Heart right ventricle (tissue), 16 donors: ENCODE data around the gene CAPZB. TPM values are rescaled to one million over a fixed set of nuclear protein-coding genes. Genes with fewer than 3 reads are reported as not detected.

Experiments used
- ATAC-seq, 8 donors: fragments of 200-7000 bp; cut with Tn5 transposase; one replicate each; pipeline ENCODE4 v1.9.1; 2020; ENCODE audit warnings: mild to moderate bottlenecking in 8 of 8, moderate library complexity in 8 of 8, moderate number of reproducible peaks in 1 of 8
- DNase-seq, 2 donors: peaks; one replicate each; pipeline ENCODE4 v3.0.0-alpha.2; 2020
- H3K27ac ChIP-seq, 10 donors: fragments of 200-600 bp; sonication (generic) in 2 of 10; one replicate each; pipeline versions ENCODE4 v1.5.0 to v1.8.0; 2020 to 2022; ENCODE audit warnings: mild to moderate bottlenecking in 3 of 10
- H3K27me3 ChIP-seq, 7 donors: fragments of 200-600 bp; one replicate each; pipeline ENCODE4 v1.8.0; 2021 to 2022; ENCODE audit warnings: mild to moderate bottlenecking in 2 of 7
- H3K36me3 ChIP-seq, 9 donors: fragments of 200-600 bp; sonication (generic) in 1 of 9; one replicate each; pipeline versions ENCODE4 v1.5.0 to v1.8.0; 2020 to 2022; ENCODE audit warnings: mild to moderate bottlenecking in 2 of 9
- H3K4me1 ChIP-seq, 9 donors: fragments of 200-600 bp; sonication (generic) in 1 of 9; one replicate each; pipeline versions ENCODE4 v1.5.0 to v1.8.0; 2020 to 2022; ENCODE audit warnings: mild to moderate bottlenecking in 4 of 9
- H3K4me3 ChIP-seq, 10 donors: fragments of 200-600 bp; sonication (generic) in 2 of 10; one replicate each; pipeline versions ENCODE4 v1.5.0 to v1.8.0; 2020 to 2022; ENCODE audit warnings: mild to moderate bottlenecking in 7 of 10, moderate library complexity in 2 of 10
- H3K9me3 ChIP-seq, 11 donors: fragments of 200-600 bp in 10 of 11; sonication (generic) in 2 of 11; one replicate each; pipeline versions ENCODE4 v1.5.0 to v1.8.0; 2013 to 2022; ENCODE audit warnings: mild to moderate bottlenecking in 2 of 11, control low read depth in 1 of 11, moderate library complexity in 1 of 11
- WGBS, 2 donors: extraction: QIAGEN DNeasy Blood & Tissue Kit; methylation state at CpG; one replicate each; pipeline ENCODE4 v1.1.7; 2013; ENCODE audit warnings: inconsistent platforms in 1 of 2; 5-methylcytosine and 5-hydroxymethylcytosine counted together
- intact Hi-C, 10 donors: fragments of 100-400 bp; cut with DNase I; formaldehyde crosslinking; loops; one replicate each; pipeline versions ENCODE4 v1.11.1 to v1.14.2; 2022
- polyA plus RNA-seq, 2 donors: library from polyadenylated mRNA; stranded (reverse); fragments of 200-250 nt; gene quantifications; one replicate each; pipeline ENCODE4 v1.2.3, GENCODE V29; 2013
- total RNA-seq, 10 donors: library from RNA; stranded (reverse); fragmentation: NEBNext Ultra II Directional in 3 of 10; extraction: Animal tissue kit (Norgen Biotek cat#: 25700) in 3 of 10; gene quantifications; one replicate each; pipeline versions ENCODE4 v1.2.1 to v1.2.4, GENCODE V29; 2021 to 2023
- TF ChIP-seq, protein P1 (sequence below), 9 donors: fragments of 200-600 bp; sonication (generic) in 2 of 9; IDR thresholded peaks; one replicate each; pipeline versions ENCODE4 v1.5.0 to v1.8.0; 2021 to 2022; ENCODE audit warnings: antibody characterized with exemption in 9 of 9, mild to moderate bottlenecking in 5 of 9, moderate library complexity in 1 of 9
- donor health status: Arrhythmogenic right ventricular cardiomyopathy.
- donor health status: ischemic (EF 13 %, LVEDD 7.1; RV severe dilation, severe dysfunction).
- donor health status: healthy with polysubstance abuse.
- donor health status: DM: no; HTN: yes; CAD: no.
- donor health status: DM: no; HTN: no; CAD: no.
- donor health status: ischemic (EF 25% LVEDD 6.9; RV normal size, moderate dysfunction).
- donor health status: ischemic (EF 25% LVEDD 5.7; RV mildly dilated, moderate dysfunction).
- donor health status: healthy.
- donor health status: DM: yes; HTN: yes; CAD: no.
- donor health status: Ischemic cardiomyopathy.
- donor health status: ischemic (EF 35%, LVEDD 5.7; RV mildly dilated, moderate dysfunction).
- donor health status: nonischemic (EF 11% LVEDD 7.7; RV severe dilation, severe dysfunction).
- donor health status: DM: yes; HTN: yes; CAD: no.
- donor health status: PGD.
- donor health status: ischemic (EF 29% LVEDD 5.4; RV normal size, mild dysfunction).
- donor health status: nonischemic (EF 23%, LVEDD 6.1; RV moderate dilation, normal function).

The CAPZB gene
- total and polyA plus RNA-seq, 12 donors, result 158 to 307 (median 228) TPM

DNA sequence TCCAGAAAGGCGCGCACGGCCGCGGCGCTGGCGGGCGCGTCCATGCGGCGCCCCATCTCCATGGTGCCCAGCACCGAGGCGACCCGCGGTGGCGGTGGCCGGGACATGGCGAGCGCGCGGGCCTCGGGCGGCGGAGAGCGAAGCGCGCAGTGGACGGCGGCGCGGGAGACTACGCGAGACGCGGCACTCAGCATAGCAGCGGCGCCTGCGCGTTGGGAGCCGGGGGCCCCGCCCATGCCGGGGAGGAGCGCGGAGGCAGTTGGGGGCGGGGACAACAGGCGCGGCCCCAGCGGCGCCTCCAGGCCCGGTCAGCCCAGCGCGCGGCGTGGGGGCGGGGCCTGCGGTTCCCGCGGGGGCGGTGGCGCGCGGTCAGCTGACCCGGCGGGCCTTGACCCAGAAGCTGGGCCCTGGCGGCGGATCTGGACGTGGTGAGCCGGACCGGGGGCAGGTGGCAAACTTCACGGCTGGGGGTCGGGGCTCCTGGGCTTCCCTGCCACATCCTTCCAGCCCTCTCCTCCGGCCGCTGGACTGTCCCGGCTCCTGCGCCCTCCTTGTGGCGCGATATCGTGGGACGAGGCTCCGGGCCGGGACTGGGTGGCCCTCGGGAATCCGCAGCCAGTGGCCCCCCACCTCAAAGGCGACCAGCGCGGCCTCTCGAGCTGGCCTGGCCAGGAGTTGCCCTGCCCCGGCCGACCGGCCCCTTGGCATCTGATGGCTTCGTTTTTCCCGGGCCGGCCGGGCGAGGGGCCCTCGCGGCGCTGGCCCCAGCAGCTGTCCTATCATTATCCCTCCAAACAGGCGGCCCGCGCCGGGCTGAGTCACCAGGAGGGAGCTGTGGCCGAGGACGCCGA lies 173.2 kb downstream of the CAPZB start, which contains the start of the genes AKR7A2 and SLC66A1:
Gene AKR7A2 (minus strand): TSS at position 214 of the 851 bp plus-strand sequence. CDS start 20 bp downstream, at position 194.
Gene SLC66A1 (plus strand): TSS at position 396 of the 851 bp plus-strand sequence. CDS start 5,352 bp downstream, outside the sequence.
- peaks cover 0 to 20% (median 11%) of the 10 kb centered on the region in 9 donors for H3K36me3 ChIP-seq
- H3K27me3 ChIP-seq, result no peaks in the 10 kb centered on the region
- peak within 1 kb of the TSS; percentile 65 to 93 (median 88) for H3K27ac ChIP-seq
- peak within 1 kb of the TSS; percentile 63 to 99 (median 81) for H3K4me3 ChIP-seq
- DNase-seq, result peak; percentile 91 to 95
- intact Hi-C loops, result no loop called here
- 0 to 1% methylated on average over 86 to 105 of the region's 105 CpGs for WGBS, 2 donors
- no peaks in the 10 kb centered on the region for H3K9me3 ChIP-seq
- ATAC-seq, result peak; percentile 96 to 98 (median 97)
- peaks cover 9 to 54% (median 27%) of the 10 kb centered on the region in 9 donors for H3K4me1 ChIP-seq
- TF ChIP-seq, protein P1, sequence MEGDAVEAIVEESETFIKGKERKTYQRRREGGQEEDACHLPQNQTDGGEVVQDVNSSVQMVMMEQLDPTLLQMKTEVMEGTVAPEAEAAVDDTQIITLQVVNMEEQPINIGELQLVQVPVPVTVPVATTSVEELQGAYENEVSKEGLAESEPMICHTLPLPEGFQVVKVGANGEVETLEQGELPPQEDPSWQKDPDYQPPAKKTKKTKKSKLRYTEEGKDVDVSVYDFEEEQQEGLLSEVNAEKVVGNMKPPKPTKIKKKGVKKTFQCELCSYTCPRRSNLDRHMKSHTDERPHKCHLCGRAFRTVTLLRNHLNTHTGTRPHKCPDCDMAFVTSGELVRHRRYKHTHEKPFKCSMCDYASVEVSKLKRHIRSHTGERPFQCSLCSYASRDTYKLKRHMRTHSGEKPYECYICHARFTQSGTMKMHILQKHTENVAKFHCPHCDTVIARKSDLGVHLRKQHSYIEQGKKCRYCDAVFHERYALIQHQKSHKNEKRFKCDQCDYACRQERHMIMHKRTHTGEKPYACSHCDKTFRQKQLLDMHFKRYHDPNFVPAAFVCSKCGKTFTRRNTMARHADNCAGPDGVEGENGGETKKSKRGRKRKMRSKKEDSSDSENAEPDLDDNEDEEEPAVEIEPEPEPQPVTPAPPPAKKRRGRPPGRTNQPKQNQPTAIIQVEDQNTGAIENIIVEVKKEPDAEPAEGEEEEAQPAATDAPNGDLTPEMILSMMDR (IDR thresholded peaks at IDR 0.05), result peak in 3 of 9 donors; percentile 6 to 25 (median 8)

- H3K4me1 ChIP-seq, result peaks cover 9 to 48% (median 27%) of the 10 kb centered on the region in 9 donors
- H3K27me3 ChIP-seq, result no peaks in the 10 kb centered on the region
- TF ChIP-seq, protein P1 (IDR thresholded peaks at IDR 0.05), result no peak
- no peaks in the 10 kb centered on the region for H3K9me3 ChIP-seq
- peaks cover 0 to 25% (median 11%) of the 10 kb centered on the region in 9 donors for H3K36me3 ChIP-seq
- peak in 6 of 8 donors; percentile 5 to 25 (median 17) for ATAC-seq
- no peak for DNase-seq
- peak overlapping the region in 9 of 10 donors; percentile 65 to 93 (median 87) for H3K27ac ChIP-seq
- intact Hi-C loops, result no loop called here
- WGBS, 2 donors, result 1% methylated on average over 29 of the region's 29 CpGs
- H3K4me3 ChIP-seq, result peak overlapping the region; percentile 43 to 99 (median 81)
Measured at GRCh38 chr1:19311503-19311930, 173.8 kb downstream of the CAPZB start.

DNA sequence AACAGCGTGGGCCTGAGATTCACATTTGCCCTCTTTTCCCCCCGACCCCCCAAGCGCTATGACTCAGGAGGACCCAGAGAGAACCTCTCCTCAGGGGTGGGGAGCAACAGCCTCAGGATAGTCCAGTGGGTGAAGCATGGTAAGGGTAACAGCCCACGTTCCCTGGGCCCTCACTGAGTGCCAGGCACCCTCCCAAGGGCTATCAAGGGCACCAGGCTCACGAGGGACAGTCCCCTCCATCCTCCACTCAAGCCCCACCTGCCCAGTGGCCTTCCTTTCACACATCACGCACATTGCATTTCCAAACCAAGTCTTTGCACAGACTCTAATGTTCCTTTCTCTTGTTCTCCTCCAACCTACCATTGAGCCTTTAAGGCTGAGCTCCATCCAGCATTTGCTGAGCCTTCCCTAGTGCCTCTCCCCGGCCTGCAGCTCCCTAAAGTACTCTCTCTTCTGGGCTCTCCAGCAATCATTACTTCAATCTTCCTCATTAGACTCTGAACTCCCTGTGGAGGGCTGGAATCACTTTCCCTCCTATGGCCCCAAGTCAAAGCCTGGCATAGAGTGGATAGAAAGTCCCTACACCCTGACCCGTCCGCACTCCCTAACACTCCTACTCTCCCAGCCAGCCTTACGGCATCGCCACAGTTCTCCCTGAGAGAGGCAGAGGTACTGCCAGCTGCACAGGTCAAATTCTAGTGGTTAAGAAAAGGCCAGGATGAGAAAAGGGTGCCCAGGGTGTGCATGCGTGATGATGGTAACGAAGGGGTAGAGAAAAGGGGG lies 174.4 kb downstream of the CAPZB start:
- no peaks in the 10 kb centered on the region for H3K9me3 ChIP-seq
- intact Hi-C loops, result no loop called here
- TF ChIP-seq, protein P1 (IDR thresholded peaks at IDR 0.05), result no peak
- ATAC-seq, result no peak
- no peak for DNase-seq
- peaks cover 9 to 44% (median 27%) of the 10 kb centered on the region in 9 donors for H3K4me1 ChIP-seq
- peak overlapping the region; percentile 43 to 99 (median 81) for H3K4me3 ChIP-seq
- 43 to 52% methylated on average over 13 of the region's 13 CpGs for WGBS, 2 donors
- peaks cover 0 to 31% (median 13%) of the 10 kb centered on the region in 9 donors for H3K36me3 ChIP-seq
- H3K27me3 ChIP-seq, result no peaks in the 10 kb centered on the region
- peak overlapping the region in 2 of 10 donors; percentile 90 to 92 for H3K27ac ChIP-seq

GRCh38 chr1:19310061-19310460 lies 175.3 kb downstream of the CAPZB start:
- Histone ChIP-seq H3K4me3 (no peak overlapping the region), H3K9me3 (no peaks in the 10 kb centered on the region), H3K4me1 (peaks cover 9 to 36% (median 24%) of the 10 kb centered on the region in 9 donors), H3K36me3 (peaks cover 0 to 40% (median 21%) of the 10 kb centered on the region in 9 donors), H3K27me3 (no peaks in the 10 kb centered on the region), H3K27ac (no peak overlapping the region)
- TF ChIP-seq, protein P1 (IDR thresholded peaks at IDR 0.05), result no peak
- DNase-seq, result no peak
- WGBS, 2 donors, result 90 to 96% methylated on average over 7 of the region's 7 CpGs
- no peak for ATAC-seq
- intact Hi-C loops, result no loop called here
